H1 (cell line): ENCODE measurements around the gene HOTAIR. TPM values are rescaled to one million over a fixed set of nuclear protein-coding genes. Genes with fewer than 3 reads are reported as not detected.

Source experiments
- CTCF ChIA-PET: fragments of 300-600 bp; sonication (Branson Sonifier 250); formaldehyde crosslinking; loops from one replicate; lab custom pipeline; 2021; ENCODE audit not compliant: partially characterized antibody; lab: Charles Lee
- POLR2A ChIA-PET: fragments of 300-600 bp; sonication (Branson Sonifier 250); formaldehyde crosslinking; loops from one replicate; lab custom pipeline; 2021; ENCODE audit warnings: inconsistent platforms; ENCODE audit not compliant: partially characterized antibody; lab: Charles Lee
- DNase-seq, 2 experiments: peaks; one replicate each; pipeline versions ENCODE4 v3.0.0 to v3.0.0-alpha.2; 2010 to 2022; ENCODE audit warnings: low spot score in 2 of 2, low read depth in 1 of 2, mixed read lengths in 1 of 2
- FAIRE-seq: peaks from 2 replicates; lab custom pipeline; 2011; peaks lifted over from hg19 to GRCh38; lab: Jason Lieb, UNC
- H2AFZ ChIP-seq: 2 replicates; pipeline ENCODE4 v1.8.1; 2012; ENCODE audit warnings: low read length, inconsistent platforms
- H2AK5ac ChIP-seq: 2 replicates; pipeline ENCODE4 v1.6.1; 2013; ENCODE audit warnings: low read depth, low read length
- H2BK120ac ChIP-seq: replicated peaks from 2 replicates; pipeline ENCODE3; 2013; ENCODE audit warnings: low read depth, low read length, inconsistent platforms
- H2BK12ac ChIP-seq: 2 replicates; pipeline ENCODE4 v1.6.1; 2013; ENCODE audit warnings: low read depth, low read length
- H2BK15ac ChIP-seq: 2 replicates; pipeline ENCODE4 v1.6.1; 2013; ENCODE audit warnings: low read length
- H2BK20ac ChIP-seq: 2 replicates; pipeline ENCODE4 v1.6.1; 2013; ENCODE audit warnings: low read length
- H2BK5ac ChIP-seq: 2 replicates; pipeline ENCODE4 v1.6.1; 2013; ENCODE audit warnings: low read depth, low read length
- H3K14ac ChIP-seq: 2 replicates; pipeline ENCODE4 v1.6.1; 2013; ENCODE audit warnings: inconsistent platforms; ENCODE audit not compliant: insufficient read length
- H3K18ac ChIP-seq: 2 replicates; pipeline ENCODE4 v1.6.1; 2013; ENCODE audit warnings: low read length; ENCODE audit errors: extremely low read depth
- H3K23ac ChIP-seq: 2 replicates; pipeline ENCODE4 v1.6.1; 2013; ENCODE audit warnings: inconsistent platforms; ENCODE audit not compliant: insufficient read length
- H3K23me2 ChIP-seq: 2 replicates; pipeline ENCODE4 v1.6.1; 2013; ENCODE audit warnings: low read depth, low read length
- H3K27ac ChIP-seq: 2 replicates; pipeline ENCODE4 v1.6.1; 2011; ENCODE audit warnings: low read depth, low read length, inconsistent platforms
- H3K27me3 ChIP-seq, 4 experiments: replicated peaks in 1 of 4; 1 replicate in 1 of 4; 2 replicates in 3 of 4; pipeline versions ENCODE4 v1.6.1 to v1.8.1; 2011 to 2013; ENCODE audit warnings: low read length in 3 of 4, mild to moderate bottlenecking in 3 of 4, inconsistent platforms in 2 of 4, mixed read lengths in 2 of 4, moderate library complexity in 1 of 4; ENCODE audit not compliant: control insufficient read depth in 3 of 4, insufficient read depth in 3 of 4; ENCODE audit errors: extremely low read depth in 1 of 4
- H3K36me3 ChIP-seq, 4 experiments: 2 replicates each; pipeline versions ENCODE4 v1.6.1 to v1.8.1; 2011 to 2013; ENCODE audit warnings: mild to moderate bottlenecking in 4 of 4, low read length in 3 of 4, moderate library complexity in 2 of 4, control low read depth in 1 of 4, inconsistent platforms in 1 of 4; ENCODE audit not compliant: insufficient read depth in 4 of 4, control insufficient read depth in 2 of 4
- H3K4ac ChIP-seq: replicated peaks from 2 replicates; pipeline ENCODE3; 2013; ENCODE audit warnings: low read length, low read depth, mixed read lengths, inconsistent platforms; ENCODE audit not compliant: insufficient read length
- H3K4me1 ChIP-seq, 4 experiments: replicated peaks in 1 of 4; 1 replicate in 1 of 4; 2 replicates in 3 of 4; pipeline versions ENCODE4 v1.6.1 to v1.8.1; 2011 to 2013; ENCODE audit warnings: low read length in 3 of 4, inconsistent platforms in 2 of 4, mixed read lengths in 1 of 4; ENCODE audit not compliant: insufficient read depth in 4 of 4, control insufficient read depth in 3 of 4
- H3K4me2 ChIP-seq, 2 experiments: 2 replicates each; pipeline versions ENCODE4 v1.6.1 to v1.8.1; 2011 to 2013; ENCODE audit warnings: low read depth in 2 of 2, low read length in 2 of 2, control low read depth in 1 of 2, inconsistent platforms in 1 of 2, mild to moderate bottlenecking in 1 of 2; ENCODE audit not compliant: insufficient read depth in 1 of 2
- H3K4me3 ChIP-seq, 4 experiments: fragments of 200-600, 300-600 bp in 1 of 4; sonication (generic), shearing (Covaris generic), sonication (Bioruptor Twin) in 1 of 4; 2 replicates each; pipeline versions ENCODE4 v1.5.1 to v1.8.1; 2011 to 2016; ENCODE audit warnings: low read length in 4 of 4, low read depth in 3 of 4, control low read depth in 2 of 4, inconsistent platforms in 2 of 4, mild to moderate bottlenecking in 2 of 4, mixed read lengths in 1 of 4, moderate library complexity in 1 of 4; ENCODE audit not compliant: insufficient read depth in 2 of 4; ENCODE audit errors: extremely low read depth in 1 of 4
- H3K56ac ChIP-seq: replicated peaks from 2 replicates; pipeline ENCODE3; 2013; ENCODE audit warnings: low read depth, mild to moderate bottlenecking, mixed read lengths, low read length, inconsistent platforms; ENCODE audit not compliant: insufficient read length
- H3K79me1 ChIP-seq: 2 replicates; pipeline ENCODE4 v1.6.1; 2013; ENCODE audit warnings: low read depth, low read length, control low read depth
- H3K79me2 ChIP-seq, 2 experiments: 2 replicates each; pipeline versions ENCODE4 v1.6.1 to v1.8.1; 2012 to 2013; ENCODE audit warnings: low read length in 2 of 2, mild to moderate bottlenecking in 2 of 2, inconsistent platforms in 1 of 2; ENCODE audit not compliant: insufficient read depth in 2 of 2, control insufficient read depth in 1 of 2
- H3K9ac ChIP-seq, 4 experiments: replicated peaks in 1 of 4; 1 replicate in 1 of 4; 2 replicates in 3 of 4; pipeline versions ENCODE4 v1.6.1 to v1.8.1; 2011 to 2013; ENCODE audit warnings: low read depth in 3 of 4, low read length in 3 of 4, control low read depth in 2 of 4, mild to moderate bottlenecking in 2 of 4, moderate library complexity in 2 of 4, inconsistent platforms in 1 of 4; ENCODE audit errors: extremely low read depth in 1 of 4
- H3K9me3 ChIP-seq, 2 experiments: 2 replicates each; pipeline versions ENCODE4 v1.6.1 to v1.8.1; 2012 to 2013; ENCODE audit warnings: mild to moderate bottlenecking in 2 of 2, moderate library complexity in 2 of 2, control low read depth in 1 of 2, inconsistent platforms in 1 of 2, low read depth in 1 of 2, low read length in 1 of 2, mixed read lengths in 1 of 2; ENCODE audit not compliant: insufficient read depth in 2 of 2
- H4K20me1 ChIP-seq, 2 experiments: replicated peaks in 1 of 2; 2 replicates each; pipeline versions ENCODE3 to v1.8.1; 2011 to 2013; ENCODE audit warnings: inconsistent platforms in 2 of 2, low read length in 2 of 2, mild to moderate bottlenecking in 1 of 2; ENCODE audit not compliant: insufficient read depth in 2 of 2, control insufficient read depth in 1 of 2
- H4K5ac ChIP-seq: 2 replicates; pipeline ENCODE4 v1.6.1; 2013; ENCODE audit warnings: low read length, low read depth, mixed read lengths, inconsistent platforms; ENCODE audit not compliant: insufficient read length
- H4K8ac ChIP-seq: 2 replicates; pipeline ENCODE4 v1.8.0; 2013; ENCODE audit warnings: mild to moderate bottlenecking, moderate library complexity, low read length, inconsistent platforms; ENCODE audit not compliant: insufficient read depth; ENCODE audit errors: extremely low read depth
- H4K91ac ChIP-seq: replicated peaks from 2 replicates; pipeline ENCODE3; 2013; ENCODE audit warnings: low read length, mixed read lengths, inconsistent platforms; ENCODE audit not compliant: insufficient read length
- BACH1 ChIP-seq: IDR thresholded peaks from 2 replicates; pipeline ENCODE4 v1.6.1; 2012; ENCODE audit warnings: low read length, improper control_type of control experiment
- CBX8 ChIP-seq: fragments of 300-800, 300-1000 bp; sonication (generic); IDR thresholded peaks from 2 replicates; pipeline ENCODE4 v1.7.1; 2016; ENCODE audit warnings: low read depth, low read length, borderline replicate concordance
- EP300 ChIP-seq, 2 experiments: IDR thresholded peaks; 1 replicate in 1 of 2; 2 replicates in 1 of 2; pipeline ENCODE4 v1.6.1; 2011 to 2012; ENCODE audit warnings: low read depth in 2 of 2, low read length in 2 of 2, mild to moderate bottlenecking in 2 of 2, borderline replicate concordance in 1 of 2, inconsistent platforms in 1 of 2, moderate library complexity in 1 of 2
- POLR2AphosphoS5 ChIP-seq: IDR thresholded peaks from 2 replicates; pipeline ENCODE4 v1.6.1; 2011; ENCODE audit warnings: low read depth, low read length
- RNF2 ChIP-seq: fragments of 200-900, 300-1000 bp; sonication (generic); IDR thresholded peaks from 2 replicates; pipeline ENCODE4 v1.7.1; 2016; ENCODE audit warnings: borderline replicate concordance, low read depth, mild to moderate bottlenecking, antibody characterized with exemption, low read length; ENCODE audit not compliant: poor library complexity, severe bottlenecking; ENCODE audit errors: missing control alignments
- SP2 ChIP-seq: IDR thresholded peaks from 2 replicates; pipeline ENCODE4 v1.6.1; 2012; ENCODE audit warnings: mild to moderate bottlenecking, low read length, inconsistent platforms
- SUZ12 ChIP-seq: fragments of 200-600 bp; sonication (generic); IDR thresholded peaks from 2 replicates; pipeline ENCODE4 v1.6.1; 2012; ENCODE audit warnings: mild to moderate bottlenecking, inconsistent platforms, low read length, moderate library complexity, mixed read lengths
- WGBS, 2 experiments: shearing (Covaris generic) in 1 of 2; methylation state at CpG; one replicate each; pipeline versions ENCODE4 v1.1.6 to v1.1.7; 2013 to 2015; ENCODE audit warnings: low lambda C conversion rate in 2 of 2, mixed read lengths in 2 of 2, inconsistent platforms in 1 of 2, low coverage in 1 of 2, missing lambda C conversion rate in 1 of 2; ENCODE audit not compliant: insufficient replicate concordance in 2 of 2, insufficient coverage in 1 of 2, insufficient read length in 1 of 2; ENCODE audit errors: extremely low coverage in 1 of 2, missing lambda C conversion rate in 1 of 2; 5-methylcytosine and 5-hydroxymethylcytosine counted together
- polyA plus RNA-seq, 7 experiments: library from polyadenylated mRNA; depleted of rRNA in 3 of 7; stranded (reverse) in 5 of 7; unstranded in 2 of 7; fragments of >200 nt in 5 of 7; fragments of 200-250 nt in 2 of 7; gene quantifications; 1 replicate in 5 of 7; 2 replicates in 1 of 7; 4 replicates in 1 of 7; pipeline versions ENCODE4 v1.2.1 to v1.2.3, GENCODE V29; 2011 to 2013; ENCODE audit warnings: missing spikeins in 2 of 7, mixed read lengths in 2 of 7
- total RNA-seq: library from RNA; stranded (reverse); fragmentation: NEBNext Ultra II Directional; extraction: Animal tissue kit (Norgen Biotek cat#: 25700); gene quantifications from 2 replicates; pipeline ENCODE4 v1.2.1, GENCODE V29; 2021
- TF ChIP-seq, protein P1 (sequence below): IDR thresholded peaks from 2 replicates; pipeline ENCODE4 v1.6.1; 2012; ENCODE audit warnings: low read length, inconsistent platforms

HOTAIR gene
- total and polyA plus RNA-seq, 2 of the 8 experiments (the other 6 are each of a cell fraction or from before 2014, with no cell fraction given) = not detected

DNA sequence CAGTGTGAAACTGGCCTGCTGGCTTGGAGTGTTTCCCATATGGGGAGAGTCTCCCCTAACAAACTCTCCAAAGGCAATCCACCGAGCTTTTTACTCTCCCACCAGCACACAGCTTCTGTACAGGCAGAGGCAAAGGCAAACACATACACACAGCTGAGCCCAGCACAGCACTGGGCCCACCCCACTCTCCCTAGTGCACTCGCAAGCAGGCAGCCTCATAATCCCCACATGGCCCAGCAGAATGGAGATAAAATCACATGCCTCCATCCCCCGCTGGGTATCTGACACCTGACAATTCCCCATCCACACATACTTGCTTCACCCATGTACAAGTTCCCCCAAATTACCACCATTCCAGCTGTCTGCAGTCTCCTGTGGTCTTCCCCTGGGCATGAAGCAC, 16.6 kb downstream of the HOTAIR start:
- Histone ChIP-seq H3K18ac (no peak overlapping the region), H3K23ac (no peak overlapping the region), H3K9ac (no peak overlapping the region), H2AK5ac (0 out of 2 replicates have a peak overlapping the region, but pooled peaks have one; percentile 82), H3K79me1 (no peaks in the 10 kb centered on the region), H3K36me3 (peaks cover 0 to 14% (median 0%) of the 10 kb centered on the region in 4 experiments; a peak in 1 of 8 replicates), H3K4ac (no peak overlapping the region), H2BK12ac (no peak overlapping the region), H2BK15ac (no peak overlapping the region), H3K9me3 (no peaks in the 10 kb centered on the region; a peak in 1 of 4 replicates), H2AFZ (no peak overlapping the region), H3K4me1 (peaks cover 0 to 5% (median under 1%) of the 10 kb centered on the region in 4 experiments; a peak in 1 of 7 replicates), H3K79me2 (no peaks in the 10 kb centered on the region), H3K4me3 (no peak overlapping the region), H3K23me2 (no peaks in the 10 kb centered on the region), H3K56ac (no peak overlapping the region), H2BK5ac (no peak overlapping the region), H4K20me1 (peaks cover 31 to 53% of the 10 kb centered on the region in 2 experiments), H4K8ac (no peak overlapping the region), H4K5ac (no peak overlapping the region), H3K14ac (no peak overlapping the region), H3K27me3 (peaks cover 100% of the 10 kb centered on the region in 4 experiments), H3K27ac (no peak overlapping the region), H4K91ac (no peak overlapping the region), H2BK20ac (no peak overlapping the region), H2BK120ac (no peak overlapping the region), H3K4me2 (no peak overlapping the region)
- ChIA-PET POLR2A (interaction anchor here (0.6 kb wide), 1 partner anchor 252 kb away, joined by 3 read pairs; no protein-coding TSS in a partner anchor), CTCF (interaction anchor here (0.9 to 2.5 kb wide), 7 partner anchors 19 to 250 kb away, joined by 3 to 8 read pairs (median 5); partner anchors contain the start of gene HOXC13)
- DNase-seq (no peak), FAIRE-seq (no peak)
- WGBS, 2 experiments = 35% methylated on average over 3 of the region's 3 CpGs; no CpG with 5 or more reads in 1 of the 2 experiments
- TF ChIP-seq BACH1 = no peak
- peak; percentile 25 for TF ChIP-seq RNF2
- TF ChIP-seq, protein P1, sequence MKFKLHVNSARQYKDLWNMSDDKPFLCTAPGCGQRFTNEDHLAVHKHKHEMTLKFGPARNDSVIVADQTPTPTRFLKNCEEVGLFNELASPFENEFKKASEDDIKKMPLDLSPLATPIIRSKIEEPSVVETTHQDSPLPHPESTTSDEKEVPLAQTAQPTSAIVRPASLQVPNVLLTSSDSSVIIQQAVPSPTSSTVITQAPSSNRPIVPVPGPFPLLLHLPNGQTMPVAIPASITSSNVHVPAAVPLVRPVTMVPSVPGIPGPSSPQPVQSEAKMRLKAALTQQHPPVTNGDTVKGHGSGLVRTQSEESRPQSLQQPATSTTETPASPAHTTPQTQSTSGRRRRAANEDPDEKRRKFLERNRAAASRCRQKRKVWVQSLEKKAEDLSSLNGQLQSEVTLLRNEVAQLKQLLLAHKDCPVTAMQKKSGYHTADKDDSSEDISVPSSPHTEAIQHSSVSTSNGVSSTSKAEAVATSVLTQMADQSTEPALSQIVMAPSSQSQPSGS = no peak
- TF ChIP-seq POLR2AphosphoS5 = no peak
- TF ChIP-seq SUZ12 = peak; percentile 0; the same call in 1 of the 2 replicates
- no peak for TF ChIP-seq EP300 (IDR thresholded peaks at IDR 0.05; ENCODE audit: borderline replicate concordance in 1 of 2, low read depth in 2 of 2, low read length in 2 of 2)
- no peak for TF ChIP-seq SP2
- TF ChIP-seq CBX8 = 0 out of 2 replicates have a peak, but pooled peaks have one; percentile 24
